ENCODE measurements around the gene RYR3.

Gene RYR3

DNA sequence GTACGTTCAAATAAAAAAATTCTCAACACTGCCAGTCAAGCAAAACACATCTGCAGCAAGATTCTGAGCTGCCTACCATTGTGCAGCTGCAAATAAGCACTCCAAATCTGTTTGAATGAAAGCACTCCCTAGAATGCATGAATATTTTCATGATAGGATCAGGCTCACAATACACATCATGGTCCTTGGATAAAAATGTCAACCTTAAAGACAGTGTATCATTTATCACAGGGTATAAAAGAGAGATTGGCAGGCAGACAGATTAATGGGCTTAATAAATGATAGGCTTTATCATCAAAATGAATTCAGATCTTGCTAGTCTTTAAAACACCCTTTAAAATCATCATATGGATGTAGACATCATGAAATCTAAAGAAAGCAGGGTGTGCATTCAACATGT is 9.2 kb downstream of the RYR3 start:
- DNase-seq (ENCODE audit: low spot score): no peak

DNA sequence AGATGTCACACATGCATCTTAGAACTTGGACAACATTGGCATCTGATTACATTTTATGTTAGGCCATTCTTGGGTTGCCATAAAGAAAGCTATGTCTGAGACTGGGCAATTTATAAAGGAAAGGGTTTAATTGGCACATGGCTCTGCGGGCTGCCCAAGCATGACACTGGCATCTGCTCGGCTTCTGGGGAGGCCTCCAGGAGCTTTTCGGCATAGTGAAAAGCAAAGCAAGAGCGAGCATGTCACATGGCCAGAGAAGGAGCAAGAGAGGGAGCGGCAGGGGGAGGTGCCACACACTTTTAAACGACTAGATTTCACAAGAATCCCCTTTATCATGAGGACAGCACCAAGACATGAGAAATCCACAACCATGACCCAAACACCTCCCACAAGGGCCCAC is 11.3 kb downstream of the RYR3 start:
- DNase-seq (ENCODE audit: low spot score): no peak

DNA sequence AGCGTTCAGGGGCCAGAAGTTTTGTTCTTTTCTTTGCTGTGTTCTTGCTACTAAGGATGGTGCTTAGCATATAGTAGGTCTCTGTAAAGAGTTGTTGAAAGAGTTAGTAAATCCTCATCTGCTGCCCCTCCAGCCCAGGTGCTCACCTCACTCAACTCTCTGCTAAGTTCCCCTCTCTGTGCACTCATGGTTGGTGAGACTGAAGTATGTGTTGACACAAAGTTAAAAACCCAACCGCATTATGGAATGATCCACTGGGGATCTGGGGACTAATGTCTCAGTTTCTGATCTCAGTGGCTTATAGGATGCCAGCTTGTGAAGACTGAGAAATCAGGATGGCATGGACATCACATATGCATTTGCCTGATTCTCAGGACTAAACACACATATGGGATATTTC is 13.8 kb downstream of the RYR3 start:
- no peak for DNase-seq (ENCODE audit: low spot score)

DNA sequence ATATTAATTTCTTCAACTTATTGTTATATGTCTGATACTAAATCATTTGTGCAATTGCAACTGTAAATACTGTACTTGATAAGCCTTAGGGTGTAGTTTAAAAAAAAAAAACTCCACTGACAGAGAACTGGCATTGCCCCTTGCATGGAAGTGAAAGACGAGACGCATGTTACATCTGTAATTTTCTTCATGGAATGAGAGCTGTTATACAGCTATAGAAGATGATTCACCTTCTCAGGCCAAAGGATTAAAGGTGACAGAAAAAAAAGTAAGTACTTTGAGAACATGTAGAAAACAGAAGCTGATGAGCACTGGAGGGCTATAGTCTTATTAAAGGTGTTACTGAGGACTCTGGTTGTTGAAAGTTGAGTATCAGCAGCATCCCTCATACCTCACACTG is 16.1 kb downstream of the RYR3 start:
- no peak for DNase-seq (ENCODE audit: low spot score)

- no peak for DNase-seq (ENCODE audit: low spot score)
Measured at GRCh38 chr15:33328106-33328505, 17.3 kb downstream of the RYR3 start.

- no peak for DNase-seq (ENCODE audit: low spot score)
Measured at GRCh38 chr15:33329457-33329856, 18.7 kb downstream of the RYR3 start.

DNA sequence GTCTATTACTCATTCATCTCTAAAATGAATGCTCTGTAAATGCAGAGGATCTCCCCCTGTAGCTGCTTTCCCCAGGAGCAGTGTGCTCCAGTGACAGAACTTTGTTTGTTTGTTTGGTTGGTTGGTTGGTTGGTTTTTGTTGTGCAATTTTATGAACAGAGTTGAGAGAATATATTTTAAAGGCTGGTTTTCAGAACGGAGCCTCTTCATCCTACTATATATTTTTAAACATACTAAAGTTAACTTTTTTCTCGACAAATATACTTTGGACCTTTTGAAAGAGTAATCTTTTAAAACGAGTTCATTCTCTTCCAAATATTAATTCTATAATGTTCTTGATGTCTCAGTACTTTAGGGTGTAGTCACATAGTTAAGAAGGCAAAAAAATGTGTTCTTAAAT is 20.2 kb downstream of the RYR3 start:
- DNase-seq (ENCODE audit: low spot score): no peak

DNA sequence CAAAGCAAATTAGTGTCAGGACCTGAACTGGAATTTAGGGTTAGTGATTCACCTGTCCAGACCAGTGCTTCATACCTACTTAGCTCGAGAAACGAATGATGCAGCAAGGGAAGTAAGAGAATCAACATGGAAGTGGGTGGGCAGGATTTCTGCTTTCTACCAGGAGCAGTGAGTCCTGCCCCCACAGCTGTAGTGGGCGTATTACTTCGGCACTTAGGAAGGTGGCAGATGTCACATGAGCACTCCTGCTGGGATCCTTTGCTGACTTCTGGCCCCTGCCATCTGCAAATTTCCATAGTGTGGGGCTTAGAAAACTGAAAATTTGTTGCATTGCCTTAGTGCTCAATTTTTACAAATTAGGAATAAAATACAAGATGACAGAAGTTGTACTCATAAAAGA is 31.2 kb downstream of the RYR3 start:
- no peak for DNase-seq (ENCODE audit: low spot score)

DNA sequence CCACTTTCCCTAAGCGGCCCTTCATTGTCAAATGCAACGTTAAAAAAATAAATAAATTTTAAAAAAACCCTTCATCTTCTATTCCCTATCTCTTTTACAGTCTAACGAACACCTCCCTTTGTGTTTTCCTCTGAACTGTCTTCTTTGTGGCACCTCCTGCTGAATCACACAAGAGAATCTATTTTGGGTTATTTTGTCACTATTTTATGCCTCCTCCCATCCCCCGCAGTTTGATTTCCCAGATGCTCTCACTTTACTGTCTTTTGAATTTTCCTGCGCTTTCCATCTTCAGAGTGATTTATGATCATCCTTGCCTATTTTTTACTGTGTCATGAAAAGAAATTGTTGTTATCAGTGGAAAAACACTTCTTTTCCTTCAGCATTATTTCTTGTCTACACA is 32.5 kb downstream of the RYR3 start:
- no peak for DNase-seq (ENCODE audit: low spot score)

DNA sequence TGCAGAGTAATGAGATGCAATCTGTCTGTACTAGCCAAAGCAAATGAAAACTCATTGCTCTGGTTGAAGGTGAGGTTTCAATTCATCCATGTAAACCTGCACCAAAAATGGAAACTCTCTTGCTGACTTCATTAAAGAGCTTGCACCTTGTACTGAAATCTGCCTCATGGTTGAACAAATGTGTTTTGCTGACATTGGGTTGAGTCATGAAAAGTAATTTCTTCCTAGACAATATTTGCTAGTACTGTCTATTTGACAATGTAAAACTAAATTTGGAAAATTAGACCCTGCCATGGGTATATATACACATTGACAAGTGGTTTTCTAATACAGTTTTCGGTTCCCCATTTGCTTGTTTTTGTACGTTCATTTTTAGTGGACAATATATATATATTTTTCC is 33.3 kb downstream of the RYR3 start:
- DNase-seq (ENCODE audit: low spot score): no peak

GRCh38 chr15:33344530-33344929 is 33.8 kb downstream of the RYR3 start:
- DNase-seq (ENCODE audit: low spot score): no peak

- no peak for DNase-seq (ENCODE audit: low spot score)
Measured at GRCh38 chr15:33354411-33354810, 43.6 kb downstream of the RYR3 start.

DNA sequence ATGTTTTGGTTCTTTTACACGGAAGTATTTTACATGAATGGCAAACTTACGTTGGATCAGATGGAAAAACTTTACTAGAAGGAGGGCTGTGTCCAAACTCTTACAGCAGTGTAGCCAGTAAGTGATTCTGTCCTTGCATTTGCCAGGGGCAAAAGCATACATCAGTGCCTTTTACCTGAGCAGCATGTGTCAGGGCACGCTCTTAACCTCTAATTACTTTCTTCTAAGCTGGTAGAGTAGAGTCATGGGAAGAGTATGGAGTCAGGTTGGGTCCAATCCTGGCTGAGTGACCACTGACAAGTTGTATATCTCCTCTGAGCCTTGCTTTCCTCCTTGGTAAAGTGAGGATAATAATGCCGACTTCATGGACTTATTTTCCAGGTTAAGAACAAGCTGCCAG is 47.1 kb downstream of the RYR3 start:
- no peak for DNase-seq (ENCODE audit: low spot score)

- no peak for DNase-seq (ENCODE audit: low spot score)
Measured at GRCh38 chr15:33358306-33358705, 47.5 kb downstream of the RYR3 start.

DNA sequence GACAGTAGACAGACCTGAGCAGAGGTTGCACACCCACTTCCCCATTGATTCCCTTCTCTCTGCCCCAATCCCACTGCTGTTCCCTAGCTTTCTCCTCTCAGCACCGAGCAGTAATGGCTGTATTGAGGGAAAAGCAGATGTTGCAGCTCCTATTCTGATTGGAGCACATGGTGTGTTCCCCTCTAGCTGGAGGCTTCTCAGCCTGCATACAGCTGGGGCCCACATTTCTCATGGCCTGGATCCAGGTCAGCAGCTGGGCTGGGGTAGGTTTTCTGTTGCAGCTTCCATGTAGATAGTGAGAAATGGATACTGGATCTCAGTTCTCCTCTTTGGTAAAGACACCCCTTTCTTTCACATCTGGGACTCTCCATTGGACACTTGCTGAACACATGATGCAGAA is 50.1 kb downstream of the RYR3 start:
- DNase-seq (ENCODE audit: low spot score): no peak

- DNase-seq (ENCODE audit: low spot score): no peak
Measured at GRCh38 chr15:33369941-33370622, 59.3 kb downstream of the RYR3 start.

DNA sequence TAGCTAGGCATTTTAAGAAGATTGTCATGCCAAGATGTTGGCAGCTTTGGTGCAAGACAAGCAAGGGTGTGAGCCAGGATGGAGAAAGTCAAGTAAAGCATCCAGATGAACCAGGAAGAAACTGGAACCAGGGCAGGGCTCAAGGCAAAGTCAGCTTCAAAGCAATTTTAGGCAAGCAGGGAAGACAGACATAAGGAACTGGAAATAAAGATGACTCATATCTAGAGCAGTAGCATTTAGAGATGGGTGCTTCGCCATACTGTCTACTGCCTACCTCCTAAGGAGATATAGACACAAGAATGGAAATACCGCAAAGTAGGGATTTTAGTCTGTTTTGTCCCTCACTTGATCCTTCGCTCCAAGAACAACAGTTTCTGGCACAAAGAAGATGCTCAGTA is 59.9 kb downstream of the RYR3 start:
- peak; percentile 6 for DNase-seq (ENCODE audit: low spot score)

DNA sequence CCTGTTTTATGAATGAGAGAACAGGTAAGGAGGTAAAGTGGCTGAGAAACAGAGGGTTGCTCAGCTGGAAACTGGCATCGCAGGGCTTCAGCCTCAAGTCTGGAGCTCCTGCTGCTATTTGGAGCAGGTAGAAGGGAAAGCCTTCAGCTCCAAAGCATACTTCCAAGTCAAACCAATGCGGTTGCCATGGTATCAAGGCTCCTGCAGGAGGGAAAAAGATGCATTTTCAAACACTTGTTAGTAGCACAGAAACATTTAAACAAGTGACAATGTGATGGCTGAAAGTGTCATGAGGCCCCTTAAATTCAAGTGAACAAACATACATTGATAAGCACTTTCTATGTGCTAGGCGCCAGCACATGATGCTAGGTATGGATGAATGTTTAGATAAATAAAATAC is 60.4 kb downstream of the RYR3 start:
- DNase-seq (ENCODE audit: low spot score): peak; percentile 6

DNA sequence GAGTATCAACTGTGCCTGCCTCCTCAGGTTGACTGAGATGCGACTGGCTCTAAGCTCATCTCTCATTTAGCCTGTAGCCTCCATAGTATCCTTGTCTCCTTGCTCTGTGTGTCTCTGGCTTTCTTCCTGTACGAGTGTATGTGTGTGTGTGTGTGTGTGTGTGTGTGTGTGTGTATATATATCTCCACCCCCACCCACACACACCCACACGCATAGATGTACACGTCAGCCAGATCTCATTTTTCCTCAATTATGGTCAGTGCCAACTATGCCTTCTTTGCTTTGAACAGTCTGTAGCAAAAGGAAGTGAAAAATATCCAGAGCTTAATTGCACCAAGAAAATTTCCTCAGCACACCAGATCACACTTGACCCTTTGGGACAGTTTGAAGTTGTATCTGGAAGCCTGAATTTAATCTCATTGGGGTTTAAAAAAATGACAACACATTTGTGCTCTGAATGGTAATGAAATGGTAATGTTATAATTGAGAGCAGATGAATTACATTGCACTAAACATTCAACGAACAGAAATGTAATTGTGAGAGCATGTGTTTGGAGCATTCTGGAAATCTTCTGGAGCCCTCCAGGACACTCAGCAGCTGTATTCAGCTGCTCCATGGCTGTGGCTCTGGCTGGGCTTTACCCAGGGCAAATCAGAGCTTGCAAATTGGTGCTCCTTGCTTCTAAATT is 63.6 kb downstream of the RYR3 start:
- DNase-seq (ENCODE audit: low spot score): no peak

DNA sequence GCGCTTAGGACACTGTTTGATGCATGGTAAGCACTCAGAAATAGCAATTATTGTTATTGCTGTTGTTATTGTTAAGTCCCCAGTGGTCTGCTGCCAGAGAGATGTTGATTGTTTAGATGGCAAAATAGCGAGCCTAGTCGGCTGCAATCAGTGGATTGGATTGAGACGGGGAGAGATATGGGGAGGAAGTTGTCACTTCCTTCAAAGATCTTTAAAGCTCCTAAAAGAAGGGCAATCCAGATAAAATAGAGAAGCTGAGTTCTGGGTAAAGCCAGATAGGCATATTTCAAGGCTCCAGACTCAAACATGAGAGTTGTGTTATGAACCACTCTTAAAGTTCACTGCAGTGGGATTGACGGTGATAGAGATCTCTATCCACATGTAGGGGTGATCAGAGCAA is 64.5 kb downstream of the RYR3 start:
- DNase-seq (ENCODE audit: low spot score): no peak

- DNase-seq (ENCODE audit: low spot score): peak; percentile 10
Measured at GRCh38 chr15:33377204-33377603, 66.4 kb downstream of the RYR3 start.

- no peak for DNase-seq (ENCODE audit: low spot score)
Measured at GRCh38 chr15:33378866-33379480, 68.2 kb downstream of the RYR3 start.

DNA sequence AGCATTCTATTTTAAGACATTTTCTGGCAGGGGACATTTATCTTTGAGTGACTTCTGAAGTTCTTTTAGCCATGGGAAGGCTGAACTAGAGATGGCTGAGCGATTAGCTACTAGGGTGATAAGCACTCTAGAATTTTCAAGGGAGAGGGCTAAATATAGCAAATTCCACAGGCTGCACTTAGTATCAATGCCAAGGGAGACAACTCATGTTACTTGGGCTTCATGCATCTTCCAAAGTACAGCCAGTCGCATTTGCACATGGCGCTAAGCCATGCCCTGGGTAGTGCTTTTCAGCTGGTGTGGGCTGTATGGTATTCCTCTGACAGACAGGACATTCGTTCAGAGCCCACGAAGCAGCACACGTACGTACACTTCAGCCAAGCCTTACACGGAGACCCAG is 69.6 kb downstream of the RYR3 start:
- DNase-seq (ENCODE audit: low spot score): no peak

GRCh38 chr15:33382491-33382890 is 71.7 kb downstream of the RYR3 start:
- DNase-seq (ENCODE audit: low spot score): no peak

All from pons (tissue), 1 donor.